IMR-90 (cell line): ENCODE measurements around the gene USP25. TPM values are rescaled to one million over a fixed set of nuclear protein-coding genes. Genes with fewer than 3 reads are reported as not detected.

Experiments
- ATAC-seq: fragments of 200-7000 bp; cut with Tn5 transposase; 2 replicates; pipeline ENCODE4 v1.9.1; 2020; ENCODE audit warnings: low read depth, mild to moderate bottlenecking, moderate library complexity
- BruUV-seq: library from RNA; stranded (reverse); fragments of 400-500 nt; replicated peaks from 2 replicates; lab custom pipeline; 2021; lab: Mats Ljungman, UMichigan
- CTCF ChIA-PET: fragments of 300-600 bp; formaldehyde crosslinking; extraction: SDS; loops from one replicate; lab custom pipeline; 2021; ENCODE audit warnings: antibody characterized with exemption; lab: Yijun Ruan, JAX
- POLR2A ChIA-PET: fragments of 300-600 bp; sonication (Branson Sonifier 250); formaldehyde crosslinking; loops from one replicate; lab custom pipeline; 2022; ENCODE audit warnings: antibody characterized with exemption; ENCODE audit not compliant: unreplicated experiment; lab: Charles Lee
- DNase-seq: peaks from one replicate; pipeline ENCODE4 v3.0.0; 2013
- H2AFZ ChIP-seq: replicated peaks from 2 replicates; pipeline ENCODE3; 2013; ENCODE audit warnings: low read length, mild to moderate bottlenecking; ENCODE audit not compliant: poor library complexity
- H2AK5ac ChIP-seq: 2 replicates; pipeline ENCODE4 v1.6.1; 2013; ENCODE audit warnings: low read depth, low read length, inconsistent platforms
- H2AK9ac ChIP-seq: replicated peaks from 2 replicates; pipeline ENCODE3; 2013; ENCODE audit warnings: mild to moderate bottlenecking, low read depth, low read length, moderate library complexity; ENCODE audit not compliant: poor library complexity
- H2BK120ac ChIP-seq: 2 replicates; pipeline ENCODE4 v1.6.1; 2013; ENCODE audit warnings: low read depth, low read length, inconsistent platforms
- H2BK15ac ChIP-seq: 3 replicates; pipeline ENCODE4 v1.6.1; 2013; ENCODE audit warnings: low read depth, low read length, inconsistent platforms
- H2BK20ac ChIP-seq: 2 replicates; pipeline ENCODE4 v1.6.1; 2013; ENCODE audit warnings: low read depth, mild to moderate bottlenecking, inconsistent platforms, low read length, moderate library complexity
- H2BK5ac ChIP-seq: 2 replicates; pipeline ENCODE4 v1.6.1; 2013; ENCODE audit warnings: mild to moderate bottlenecking, low read depth, low read length, inconsistent platforms; ENCODE audit not compliant: poor library complexity, severe bottlenecking
- H3K14ac ChIP-seq: replicated peaks from 2 replicates; pipeline ENCODE4 v1.6.1; 2013; ENCODE audit warnings: low read depth, low read length, inconsistent platforms
- H3K18ac ChIP-seq: 2 replicates; pipeline ENCODE4 v1.6.1; 2013; ENCODE audit warnings: low read depth, low read length, control low read depth
- H3K23ac ChIP-seq: 2 replicates; pipeline ENCODE4 v1.6.1; 2013; ENCODE audit warnings: low read depth, low read length, inconsistent platforms
- H3K27ac ChIP-seq: 2 replicates; pipeline ENCODE4 v1.5.1; 2013; ENCODE audit warnings: mild to moderate bottlenecking, control low read depth, low read length; ENCODE audit not compliant: insufficient read depth
- H3K27me3 ChIP-seq: 2 replicates; pipeline ENCODE4 v1.6.1; 2013; ENCODE audit warnings: low read length; ENCODE audit not compliant: control insufficient read depth, insufficient read depth
- H3K36me3 ChIP-seq: 2 replicates; pipeline ENCODE4 v1.6.1; 2013; ENCODE audit warnings: low read length, mixed read lengths; ENCODE audit not compliant: control insufficient read depth, insufficient read depth
- H3K4ac ChIP-seq: 2 replicates; pipeline ENCODE4 v1.6.1; 2013; ENCODE audit warnings: low read depth, low read length, inconsistent platforms
- H3K4me1 ChIP-seq: 2 replicates; pipeline ENCODE4 v1.6.1; 2013; ENCODE audit warnings: low read length, mixed read lengths; ENCODE audit not compliant: control insufficient read depth, insufficient read depth
- H3K4me2 ChIP-seq: 2 replicates; pipeline ENCODE4 v1.6.1; 2013; ENCODE audit warnings: low read depth, mild to moderate bottlenecking, control low read depth, low read length, moderate library complexity
- H3K4me3 ChIP-seq: 2 replicates; pipeline ENCODE4 v1.5.1; 2013; ENCODE audit warnings: low read depth, mild to moderate bottlenecking, control low read depth, low read length, moderate library complexity; ENCODE audit not compliant: insufficient read depth
- H3K56ac ChIP-seq: 2 replicates; pipeline ENCODE4 v1.6.1; 2013; ENCODE audit warnings: low read length, inconsistent platforms; ENCODE audit not compliant: insufficient read depth; ENCODE audit errors: extremely low read depth
- H3K79me1 ChIP-seq, 2 experiments: 2 replicates each; pipeline ENCODE4 v1.6.1; 2013; ENCODE audit warnings: low read length in 2 of 2, inconsistent platforms in 1 of 2, low read depth in 1 of 2
- H3K9ac ChIP-seq: 2 replicates; pipeline ENCODE4 v1.6.1; 2013; ENCODE audit warnings: low read depth, low read length, control low read depth
- H3K9me1 ChIP-seq: 2 replicates; pipeline ENCODE4 v1.6.1; 2013; ENCODE audit warnings: low read length, inconsistent platforms; ENCODE audit not compliant: insufficient read depth
- H3K9me3 ChIP-seq: 2 replicates; pipeline ENCODE4 v1.6.1; 2013; ENCODE audit warnings: low read length; ENCODE audit not compliant: control insufficient read depth, insufficient read depth
- H4K20me1 ChIP-seq: 2 replicates; pipeline ENCODE4 v1.6.1; 2013; ENCODE audit warnings: low read length, inconsistent platforms; ENCODE audit not compliant: insufficient read depth
- H4K5ac ChIP-seq: 2 replicates; pipeline ENCODE4 v1.6.1; 2013; ENCODE audit warnings: mild to moderate bottlenecking, low read depth, low read length, control low read depth
- H4K8ac ChIP-seq, 2 experiments: 2 replicates each; pipeline ENCODE4 v1.6.1; 2013; ENCODE audit warnings: low read depth in 2 of 2, low read length in 2 of 2, control low read depth in 1 of 2, inconsistent platforms in 1 of 2
- H4K91ac ChIP-seq: 2 replicates; pipeline ENCODE4 v1.6.1; 2013; ENCODE audit warnings: low read depth, low read length, inconsistent platforms; ENCODE audit not compliant: insufficient read depth
- CEBPB ChIP-seq: IDR thresholded peaks from 2 replicates; pipeline ENCODE4 v1.6.1; 2012; ENCODE audit warnings: low read depth, low read length, improper control_type of control experiment
- CHD1 ChIP-seq: IDR thresholded peaks from 2 replicates; pipeline ENCODE4 v1.6.1; 2012; ENCODE audit warnings: low read depth, low read length, improper control_type of control experiment
- CTCF ChIP-seq: conservative IDR thresholded peaks from 2 replicates; pipeline ENCODE4 v1.5.1; 2012; ENCODE audit warnings: mild to moderate bottlenecking, low read depth, low read length, improper control_type of control experiment
- ELK1 ChIP-seq: fragments of 150-350 bp; IDR thresholded peaks from 2 replicates; pipeline ENCODE4 v1.6.1; 2016; ENCODE audit warnings: low read depth, mild to moderate bottlenecking, low read length, moderate library complexity, borderline replicate concordance
- FOS ChIP-seq: fragments of 150-350 bp; IDR thresholded peaks from 2 replicates; pipeline ENCODE4 v1.6.1; 2016; ENCODE audit warnings: low read depth, low read length
- MAFK ChIP-seq: IDR thresholded peaks from 2 replicates; pipeline ENCODE4 v1.6.1; 2012; ENCODE audit warnings: low read depth, low read length, improper control_type of control experiment
- MAZ ChIP-seq: IDR thresholded peaks from 2 replicates; pipeline ENCODE4 v1.6.1; 2012; ENCODE audit warnings: low read depth, mild to moderate bottlenecking, low read length, improper control_type of control experiment, moderate library complexity, borderline replicate concordance
- MXI1 ChIP-seq: IDR thresholded peaks from 2 replicates; pipeline ENCODE4 v1.6.1; 2012; ENCODE audit warnings: low read depth, mild to moderate bottlenecking, low read length, moderate library complexity, borderline replicate concordance
- NFE2L2 ChIP-seq: fragments of 150-350 bp; IDR thresholded peaks from 2 replicates; pipeline ENCODE4 v1.6.1; 2016; ENCODE audit warnings: low read depth, mild to moderate bottlenecking, low read length
- POLR2A ChIP-seq: IDR thresholded peaks from 2 replicates; pipeline ENCODE4 v1.6.1; 2012; ENCODE audit warnings: mild to moderate bottlenecking, low read depth, low read length
- RAD21 ChIP-seq: IDR thresholded peaks from 2 replicates; pipeline ENCODE4 v1.6.1; 2012; ENCODE audit warnings: low read length, improper control_type of control experiment
- RCOR1 ChIP-seq: IDR thresholded peaks from 2 replicates; pipeline ENCODE4 v1.6.1; 2012; ENCODE audit warnings: mild to moderate bottlenecking, low read length, improper control_type of control experiment; ENCODE audit not compliant: insufficient replicate concordance
- RFX5 ChIP-seq: IDR thresholded peaks from 2 replicates; pipeline ENCODE4 v1.8.0; 2012; ENCODE audit warnings: low read depth, mild to moderate bottlenecking, low read length, moderate library complexity
- SMC3 ChIP-seq: fragments of 150-350 bp; IDR thresholded peaks from 2 replicates; pipeline ENCODE4 v1.6.1; 2016; ENCODE audit warnings: low read depth, mild to moderate bottlenecking, antibody characterized with exemption, low read length, moderate library complexity
- USF2 ChIP-seq: fragments of 150-350 bp; IDR thresholded peaks from 2 replicates; pipeline ENCODE4 v1.6.1; 2017; ENCODE audit warnings: mild to moderate bottlenecking, antibody characterized with exemption, low read length, low read depth
- WGBS, 2 experiments: methylation state at CpG; one replicate each; pipeline versions ENCODE4 v1.1.5 to v1.1.7; 2013; ENCODE audit warnings: missing lambda C conversion rate in 2 of 2; ENCODE audit not compliant: insufficient read length in 1 of 2; ENCODE audit errors: extremely low coverage in 2 of 2; 5-methylcytosine and 5-hydroxymethylcytosine counted together
- dilution Hi-C: fragments of 300-500 bp; cut with HindIII; formaldehyde crosslinking; loops from one replicate; pipeline ENCODE4 v1.14.3; 2018; ENCODE audit warnings: low sequenced_read_pairs; ENCODE audit not compliant: unreplicated experiment
- in situ Hi-C: fragments of 300-500 bp; cut with MboI; formaldehyde crosslinking; loops from 3 replicates; pipeline ENCODE4 v1.14.3; 2019; ENCODE audit warnings: low sequenced_read_pairs, inconsistent platforms, mixed read lengths
- intact Hi-C: fragments of 100-400 bp; cut with micrococcal nuclease; formaldehyde crosslinking; loops from 2 replicates; pipeline ENCODE4 v1.10.0; 2022
- polyA plus RNA-seq, 3 experiments: library from polyadenylated mRNA; depleted of rRNA; stranded (reverse); fragments of >200 nt; gene quantifications; 2 replicates each; pipeline ENCODE4 v1.2.3, GENCODE V29; 2012; ENCODE audit warnings: low replicate concordance in 1 of 3
- total RNA-seq: library from RNA; depleted of rRNA; stranded (reverse); fragments of >200 nt; gene quantifications from 2 replicates; pipeline ENCODE4 v1.2.3, GENCODE V29; 2012

The USP25 gene
- total and polyA plus RNA-seq, 2 of the 4 experiments (the other 2 are of a cell fraction) = 9.3 to 23.3 TPM

- intact Hi-C loops (no loop called here), in situ Hi-C loops (no loop called here), dilution Hi-C loops (no loop called here)
- TF ChIP-seq MAZ (no peak), MAFK (no peak), RFX5 (no peak), CTCF (no peak), CHD1 (no peak), NFE2L2 (no peak), USF2 (no peak), CEBPB (no peak), SMC3 (no peak), ELK1 (no peak), RAD21 (no peak), POLR2A (no peak), MXI1 (no peak), FOS (no peak), RCOR1 (no peak)
- ATAC-seq (no peak), DNase-seq (no peak)
- H3K27me3 ChIP-seq = no peaks in the 10 kb centered on the region
- no peak overlapping the region for H3K4me3 ChIP-seq
- no peak overlapping the region for H4K91ac ChIP-seq
- H3K23ac ChIP-seq = no peak overlapping the region
- no CpG with 5 or more reads among the region's 4 CpGs for WGBS, 2 experiments
- no peaks in the 10 kb centered on the region for H4K20me1 ChIP-seq
- no peak overlapping the region for H3K14ac ChIP-seq
- no peak overlapping the region for H3K9ac ChIP-seq
- POLR2A ChIA-PET = no interaction called here
- H2AK5ac ChIP-seq = no peak overlapping the region
- no peak overlapping the region for H3K18ac ChIP-seq
- CTCF ChIA-PET = no interaction called here
- no peaks in the 10 kb centered on the region for H3K9me3 ChIP-seq
- H3K4me1 ChIP-seq = no peaks in the 10 kb centered on the region
- H4K8ac ChIP-seq = no peak overlapping the region
- BruUV-seq = no TSS peak
- no peak overlapping the region for H2AK9ac ChIP-seq
- no peak overlapping the region for H3K27ac ChIP-seq
- H2BK120ac ChIP-seq = no peak overlapping the region
- no peak overlapping the region for H2BK15ac ChIP-seq
- no peak overlapping the region for H3K4ac ChIP-seq
- H4K5ac ChIP-seq = no peak overlapping the region
- no peak overlapping the region for H2BK5ac ChIP-seq
- no peak overlapping the region for H2BK20ac ChIP-seq
- no peak overlapping the region for H2AFZ ChIP-seq
- no peak overlapping the region for H3K4me2 ChIP-seq
- no peaks in the 10 kb centered on the region for H3K79me1 ChIP-seq
- H3K9me1 ChIP-seq = no peaks in the 10 kb centered on the region
- no peak overlapping the region for H3K56ac ChIP-seq
- peaks cover 4% of the 10 kb centered on the region; the same call in 1 of the 2 replicates for H3K36me3 ChIP-seq
Measured at GRCh38 chr21:15868940-15869339, 139.2 kb downstream of the USP25 start.
